ENCODE measurements around the gene UBE2M.

UBE2M gene

GRCh38 chr19:58521651-58522050 is 36.8 kb downstream of the UBE2M start:
- peaks cover 6% of the 10 kb centered on the region for H3K27me3 Mint-ChIP-seq
- no peak for DNase-seq
- peaks cover 31% of the 10 kb centered on the region for H3K4me1 Mint-ChIP-seq
- no peaks in the 10 kb centered on the region for H3K9me3 Mint-ChIP-seq
- H3K36me3 Mint-ChIP-seq: peaks cover 7% of the 10 kb centered on the region
- H3K27ac Mint-ChIP-seq: no peak overlapping the region
- CTCF ChIA-PET: interaction anchor here (1.2 to 7.4 kb wide), 2 partner anchors 31 to 58 kb away, joined by 3 to 109 read pairs; no protein-coding TSS in a partner anchor
- H3K4me3 Mint-ChIP-seq: no peak overlapping the region

- peak overlapping the region; percentile 98 for H3K27ac Mint-ChIP-seq
- peaks cover 6% of the 10 kb centered on the region for H3K27me3 Mint-ChIP-seq
- peaks cover 41% of the 10 kb centered on the region for H3K4me1 Mint-ChIP-seq
- peaks cover 17% of the 10 kb centered on the region for H3K36me3 Mint-ChIP-seq
- peak overlapping the region; percentile 91 for H3K4me3 Mint-ChIP-seq
- H3K9me3 Mint-ChIP-seq: no peaks in the 10 kb centered on the region
- CTCF ChIA-PET: interaction anchor here (0.7 to 7.4 kb wide), 17 partner anchors 8 to 337 kb away, joined by 3 to 109 read pairs (median 5); partner anchors contain the start of genes CHMP2A, TRIM28, ZNF324 and ZSCAN22
- no peak for DNase-seq
These were observed 38.2 kb downstream of the UBE2M start for GRCh38 chr19:58520257-58520599.

GRCh38 chr19:58519355-58520256 is 38.8 kb downstream of the UBE2M start, which contains the start of gene ZBTB45:
Gene ZBTB45 (minus strand): TSS chr19:58519810. CDS start chr19:58517673, 2,137 bp downstream.
- peaks cover 6% of the 10 kb centered on the region for H3K27me3 Mint-ChIP-seq
- H3K4me3 Mint-ChIP-seq: peak within 1 kb of the TSS; percentile 91
- H3K9me3 Mint-ChIP-seq: no peaks in the 10 kb centered on the region
- CTCF ChIA-PET: interaction anchor here (0.7 to 7.4 kb wide), 21 partner anchors 9 to 336 kb away, joined by 3 to 109 read pairs (median 5); partner anchors contain the start of genes CHMP2A, TRIM28, ZNF324 and ZSCAN22
- H3K4me1 Mint-ChIP-seq: peaks cover 45% of the 10 kb centered on the region
- H3K36me3 Mint-ChIP-seq: peaks cover 19% of the 10 kb centered on the region
- H3K27ac Mint-ChIP-seq: peak within 1 kb of the TSS; percentile 98
- DNase-seq: peak; percentile 92

- peaks cover 50% of the 10 kb centered on the region for H3K4me1 Mint-ChIP-seq
- H3K9me3 Mint-ChIP-seq: no peaks in the 10 kb centered on the region
- CTCF ChIA-PET: interaction anchor here (0.7 to 7.4 kb wide), 15 partner anchors 10 to 300 kb away, joined by 3 to 109 read pairs (median 6); partner anchors contain the start of genes CHMP2A and TRIM28
These were observed 39.4 kb downstream of the UBE2M start for GRCh38 chr19:58519087-58519354.

GRCh38 chr19:58518256-58519086 is 39.9 kb downstream of the UBE2M start:
- Mint-ChIP-seq H3K9me3 (no peaks in the 10 kb centered on the region), H3K27ac (peak overlapping the region; percentile 98), H3K27me3 (peaks cover 6% of the 10 kb centered on the region), H3K36me3 (peaks cover 21% of the 10 kb centered on the region), H3K4me3 (peak overlapping the region; percentile 91), H3K4me1 (peaks cover 54% of the 10 kb centered on the region)
- CTCF ChIA-PET: interaction anchor here (0.7 to 7.4 kb wide), 15 partner anchors 10 to 300 kb away, joined by 3 to 109 read pairs (median 6); partner anchors contain the start of genes CHMP2A and TRIM28
- DNase-seq: no peak

More at GRCh38 chr19:58519087-58519354, 39.4 kb downstream of the UBE2M start:
- Mint-ChIP-seq H3K4me3 (peak overlapping the region; percentile 91), H3K27me3 (peaks cover 6% of the 10 kb centered on the region), H3K27ac (peak overlapping the region; percentile 98), H3K36me3 (peaks cover 20% of the 10 kb centered on the region)
- peak; percentile 73 for DNase-seq

- Mint-ChIP-seq H3K4me3 (peak overlapping the region; percentile 33), H3K27me3 (peaks cover 6% of the 10 kb centered on the region), H3K36me3 (peaks cover 21% of the 10 kb centered on the region), H3K4me1 (peaks cover 60% of the 10 kb centered on the region), H3K27ac (no peak overlapping the region), H3K9me3 (no peaks in the 10 kb centered on the region)
- CTCF ChIA-PET: interaction anchor here (1.3 to 7.4 kb wide), 4 partner anchors 37 to 62 kb away, joined by 4 to 109 read pairs (median 20); partner anchors contain the start of gene CHMP2A
- DNase-seq: no peak
These were observed 41.2 kb downstream of the UBE2M start for GRCh38 chr19:58516964-58517833.

GRCh38 chr19:58516246-58516836 is 42.1 kb downstream of the UBE2M start:
- Mint-ChIP-seq H3K4me1 (peaks cover 60% of the 10 kb centered on the region), H3K9me3 (no peaks in the 10 kb centered on the region), H3K27me3 (peaks cover 6% of the 10 kb centered on the region), H3K4me3 (peak overlapping the region; percentile 62), H3K27ac (peak overlapping the region; percentile 73), H3K36me3 (peaks cover 21% of the 10 kb centered on the region)
- no peak for DNase-seq
- CTCF ChIA-PET: interaction anchor here (1.3 to 7.4 kb wide), 2 partner anchors 38 to 63 kb away, joined by 4 to 109 read pairs; partner anchors contain the start of gene CHMP2A

- H3K36me3 Mint-ChIP-seq: peaks cover 21% of the 10 kb centered on the region
- no peaks in the 10 kb centered on the region for H3K9me3 Mint-ChIP-seq
- H3K27ac Mint-ChIP-seq: peak overlapping the region; percentile 73
- H3K27me3 Mint-ChIP-seq: peaks cover 6% of the 10 kb centered on the region
- no peak for DNase-seq
- CTCF ChIA-PET: interaction anchor here (7.4 kb wide), 1 partner anchor 64 kb away, joined by 109 read pairs; no protein-coding TSS in a partner anchor
- H3K4me3 Mint-ChIP-seq: peak overlapping the region; percentile 62
- peaks cover 56% of the 10 kb centered on the region for H3K4me1 Mint-ChIP-seq
These were observed 43.2 kb downstream of the UBE2M start for GRCh38 chr19:58515259-58515658.

- no peak for DNase-seq
- Mint-ChIP-seq H3K27ac (peak overlapping the region; percentile 85), H3K4me3 (peak overlapping the region; percentile 78), H3K4me1 (peaks cover 49% of the 10 kb centered on the region), H3K36me3 (peaks cover 21% of the 10 kb centered on the region), H3K27me3 (peaks cover 2% of the 10 kb centered on the region), H3K9me3 (no peaks in the 10 kb centered on the region)
- CTCF ChIA-PET: interaction anchor here (0.7 to 2.0 kb wide), 13 partner anchors 19 to 114 kb away, joined by 3 to 21 read pairs (median 4); partner anchors contain the start of genes CHMP2A and TRIM28
These were observed 43.8 kb downstream of the UBE2M start for GRCh38 chr19:58514564-58515022.

GRCh38 chr19:58513694-58514563 is 44.5 kb downstream of the UBE2M start:
- peaks cover 19% of the 10 kb centered on the region for H3K36me3 Mint-ChIP-seq
- H3K27me3 Mint-ChIP-seq: no peaks in the 10 kb centered on the region
- peak overlapping the region; percentile 78 for H3K4me3 Mint-ChIP-seq
- CTCF ChIA-PET: interaction anchor here (0.7 to 2.0 kb wide), 13 partner anchors 18 to 114 kb away, joined by 3 to 21 read pairs (median 4); partner anchors contain the start of genes CHMP2A and TRIM28
- peaks cover 47% of the 10 kb centered on the region for H3K4me1 Mint-ChIP-seq
- peak overlapping the region; percentile 85 for H3K27ac Mint-ChIP-seq
- no peaks in the 10 kb centered on the region for H3K9me3 Mint-ChIP-seq
- DNase-seq: peak; percentile 97

GRCh38 chr19:58513213-58513693 is 45.2 kb downstream of the UBE2M start:
- peaks cover 40% of the 10 kb centered on the region for H3K4me1 Mint-ChIP-seq
- H3K9me3 Mint-ChIP-seq: no peaks in the 10 kb centered on the region
- H3K27ac Mint-ChIP-seq: no peak overlapping the region
- peak overlapping the region; percentile 46 for H3K4me3 Mint-ChIP-seq
- peaks cover 17% of the 10 kb centered on the region for H3K36me3 Mint-ChIP-seq
- CTCF ChIA-PET: interaction anchor here (0.9 to 2.0 kb wide), 7 partner anchors 24 to 113 kb away, joined by 3 to 21 read pairs (median 5); partner anchors contain the start of genes CHMP2A and TRIM28
- H3K27me3 Mint-ChIP-seq: no peaks in the 10 kb centered on the region
- no peak for DNase-seq

Data from activated naive CD4-positive, alpha-beta T cell treated with anti-CD3 and anti-CD28 coated beads, Interleukin-2, amount 10 ng/mL, durations not matched to agents 7 days and 5 days (primary cell).